Endothelial cell of umbilical vein (primary cell): ENCODE measurements around the gene RIMS3.

Source experiments
- CTCF ChIP-seq, 2 donors: IDR thresholded peaks; 1 replicate in 1 of 2; 2 replicates in 1 of 2; pipeline ENCODE4 v1.5.1; 2011; ENCODE audit warnings: low read length in 2 of 2, mild to moderate bottlenecking in 2 of 2, moderate library complexity in 2 of 2, control low read depth in 1 of 2, inconsistent platforms in 1 of 2, low read depth in 1 of 2; ENCODE audit not compliant: insufficient read depth in 1 of 2; ENCODE audit errors: extremely low read depth in 1 of 2
- MAX ChIP-seq: IDR thresholded peaks from 2 replicates; pipeline ENCODE4 v1.6.1; 2011; ENCODE audit not compliant: insufficient read depth, insufficient read length
- POLR2A ChIP-seq: IDR thresholded peaks from 2 replicates; pipeline ENCODE4 v1.6.1; 2012; ENCODE audit warnings: low read depth, mild to moderate bottlenecking, control low read depth, low read length

- TF ChIP-seq CTCF (IDR thresholded peaks at IDR 0.05; ENCODE audit: extremely low read depth in 1 of 2, insufficient read depth in 1 of 2, low read depth in 1 of 2, low read length in 2 of 2): no peak
- no peak for TF ChIP-seq MAX
- TF ChIP-seq POLR2A: no peak
These were observed 29.6 kb downstream of the RIMS3 start for GRCh38 chr1:40635763-40636500.
